ENCODE results near the gene EGFLAM. TPM values are rescaled to one million over a fixed set of nuclear protein-coding genes. Genes with fewer than 3 reads are reported as not detected.

EGFLAM gene
- total RNA-seq, 1 donor from 2014 or later, result 0.12 TPM

GRCh38 chr5:38360323-38361061 lies 102.1 kb downstream of the EGFLAM start:
- no peak for TF ChIP-seq CTCF (IDR thresholded peaks at IDR 0.05)
- no peak overlapping the region for H3K27ac Mint-ChIP-seq (ENCODE audit: unreplicated experiment)
- peaks cover 3% of the 10 kb centered on the region for H3K27me3 Mint-ChIP-seq (ENCODE audit: low read depth)
- DNase-seq (ENCODE audit: low spot score), result no peak
- no peaks in the 10 kb centered on the region for H3K36me3 Mint-ChIP-seq (ENCODE audit: low read depth)
- H3K4me1 Mint-ChIP-seq (ENCODE audit: low read depth), result no peaks in the 10 kb centered on the region
- no peaks in the 10 kb centered on the region for H3K9me3 Mint-ChIP-seq (ENCODE audit: low read depth)
- H3K4me3 Mint-ChIP-seq (ENCODE audit: unreplicated experiment), result no peak overlapping the region

- peaks cover 3% of the 10 kb centered on the region for H3K27me3 Mint-ChIP-seq (ENCODE audit: low read depth)
- H3K4me3 Mint-ChIP-seq (ENCODE audit: unreplicated experiment), result no peak overlapping the region
- H3K36me3 Mint-ChIP-seq (ENCODE audit: low read depth), result no peaks in the 10 kb centered on the region
- H3K9me3 Mint-ChIP-seq (ENCODE audit: low read depth), result no peaks in the 10 kb centered on the region
- DNase-seq (ENCODE audit: low spot score), result no peak
- H3K27ac Mint-ChIP-seq (ENCODE audit: unreplicated experiment), result no peak overlapping the region
- TF ChIP-seq CTCF (IDR thresholded peaks at IDR 0.05), result no peak
- H3K4me1 Mint-ChIP-seq (ENCODE audit: low read depth), result no peaks in the 10 kb centered on the region
Measured at GRCh38 chr5:38362713-38363112, 104.4 kb downstream of the EGFLAM start.

- peaks cover 3% of the 10 kb centered on the region for H3K27me3 Mint-ChIP-seq (ENCODE audit: low read depth)
- H3K27ac Mint-ChIP-seq (ENCODE audit: unreplicated experiment), result no peak overlapping the region
- no peaks in the 10 kb centered on the region for H3K9me3 Mint-ChIP-seq (ENCODE audit: low read depth)
- no peak for DNase-seq (ENCODE audit: low spot score)
- no peaks in the 10 kb centered on the region for H3K36me3 Mint-ChIP-seq (ENCODE audit: low read depth)
- TF ChIP-seq CTCF (IDR thresholded peaks at IDR 0.05), result no peak
- H3K4me1 Mint-ChIP-seq (ENCODE audit: low read depth), result no peaks in the 10 kb centered on the region
- no peak overlapping the region for H3K4me3 Mint-ChIP-seq (ENCODE audit: unreplicated experiment)
Measured at GRCh38 chr5:38364825-38365224, 106.5 kb downstream of the EGFLAM start.

GRCh38 chr5:38367410-38367809 lies 109.1 kb downstream of the EGFLAM start:
- Mint-ChIP-seq H3K4me3 (ENCODE audit: unreplicated experiment) (no peak overlapping the region), H3K27ac (ENCODE audit: unreplicated experiment) (no peak overlapping the region), H3K4me1 (ENCODE audit: low read depth) (peaks cover 7% of the 10 kb centered on the region), H3K36me3 (ENCODE audit: low read depth) (no peaks in the 10 kb centered on the region), H3K27me3 (ENCODE audit: low read depth) (peaks cover 3% of the 10 kb centered on the region), H3K9me3 (ENCODE audit: low read depth) (no peaks in the 10 kb centered on the region)
- TF ChIP-seq CTCF (IDR thresholded peaks at IDR 0.05), result no peak
- DNase-seq (ENCODE audit: low spot score), result no peak

GRCh38 chr5:38367966-38368365 lies 109.6 kb downstream of the EGFLAM start:
- H3K4me3 Mint-ChIP-seq (ENCODE audit: unreplicated experiment), result no peak overlapping the region
- peaks cover 3% of the 10 kb centered on the region for H3K27me3 Mint-ChIP-seq (ENCODE audit: low read depth)
- no peak for DNase-seq (ENCODE audit: low spot score)
- H3K9me3 Mint-ChIP-seq (ENCODE audit: low read depth), result no peaks in the 10 kb centered on the region
- no peak overlapping the region for H3K27ac Mint-ChIP-seq (ENCODE audit: unreplicated experiment)
- peaks cover 7% of the 10 kb centered on the region for H3K4me1 Mint-ChIP-seq (ENCODE audit: low read depth)
- TF ChIP-seq CTCF (IDR thresholded peaks at IDR 0.05), result no peak
- H3K36me3 Mint-ChIP-seq (ENCODE audit: low read depth), result no peaks in the 10 kb centered on the region
